ENCODE data around the gene XK.
A peak's percentile ranks its signal among the peaks of the same experiment; 100 is the strongest.

XK gene

GRCh38 chrX:37711991-37712390 is 26.4 kb downstream of the XK start:
- DNase-seq (ENCODE audit: low spot score in 2 of 2) (no peak), ATAC-seq (no peak)
- peaks cover 6% of the 10 kb centered on the region for H3K4me1 Mint-ChIP-seq
- no peaks in the 10 kb centered on the region for H3K9me3 Mint-ChIP-seq
- H3K27ac Mint-ChIP-seq: no peak overlapping the region
- H3K36me3 Mint-ChIP-seq: no peaks in the 10 kb centered on the region
- no peak overlapping the region for H3K4me3 Mint-ChIP-seq

DNA sequence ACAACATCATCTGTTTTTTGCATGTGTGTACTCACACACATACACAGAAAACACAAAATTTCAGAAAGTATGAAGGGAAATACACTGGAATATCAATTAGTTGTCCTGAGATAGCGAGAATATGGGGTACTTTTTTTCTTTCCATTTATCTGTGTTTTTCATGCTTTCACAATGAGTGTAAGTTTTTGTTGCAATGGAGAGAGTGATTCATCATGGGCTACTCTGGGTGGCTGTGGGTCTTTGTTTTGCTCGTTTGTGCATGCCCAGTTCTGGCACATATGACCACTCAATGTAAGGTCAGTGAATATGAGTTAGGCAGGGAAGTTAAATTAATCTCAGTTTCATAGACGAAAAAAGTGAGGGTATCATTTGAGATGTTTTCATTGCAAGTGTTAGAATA is 26.9 kb downstream of the XK start:
- no peak for DNase-seq (ENCODE audit: low spot score in 2 of 2)
- Mint-ChIP-seq H3K9me3 (no peaks in the 10 kb centered on the region), H3K4me1 (peaks cover 6% of the 10 kb centered on the region), H3K27ac (no peak overlapping the region), H3K4me3 (no peak overlapping the region), H3K36me3 (no peaks in the 10 kb centered on the region)
- peak; percentile 58 for ATAC-seq

GRCh38 chrX:37714479-37714878 is 28.9 kb downstream of the XK start:
- no peak for DNase-seq (ENCODE audit: low spot score in 2 of 2)
- H3K36me3 Mint-ChIP-seq: no peaks in the 10 kb centered on the region
- H3K9me3 Mint-ChIP-seq: peaks cover 6% of the 10 kb centered on the region
- H3K27ac Mint-ChIP-seq: no peak overlapping the region
- no peak for ATAC-seq
- H3K4me1 Mint-ChIP-seq: peaks cover 6% of the 10 kb centered on the region
- no peak overlapping the region for H3K4me3 Mint-ChIP-seq

- H3K27ac Mint-ChIP-seq: no peak overlapping the region
Measured at GRCh38 chrX:37716602-37717001, 31.0 kb downstream of the XK start.

DNA sequence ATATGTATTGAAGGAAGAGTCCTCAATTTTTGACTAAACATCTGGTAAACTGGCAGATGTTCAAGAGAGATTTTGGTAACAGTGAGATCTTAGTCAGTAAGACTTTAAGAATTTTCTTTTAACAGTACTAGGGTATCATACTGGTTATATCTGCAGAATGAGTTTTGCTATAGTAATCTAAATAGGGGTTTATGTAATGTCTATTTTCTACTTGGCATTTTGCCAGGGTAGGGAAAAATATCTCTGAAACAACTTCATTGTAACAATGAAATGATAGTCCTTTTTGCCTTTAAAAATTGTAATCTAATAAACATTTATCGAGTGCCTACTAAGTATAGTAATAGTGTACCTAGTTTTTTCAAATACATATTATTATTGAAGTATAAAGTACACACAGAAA is 32.1 kb downstream of the XK start:
- Mint-ChIP-seq H3K4me1 (peaks cover 1% of the 10 kb centered on the region), H3K9me3 (peaks cover 6% of the 10 kb centered on the region), H3K27ac (no peak overlapping the region), H3K36me3 (no peaks in the 10 kb centered on the region), H3K4me3 (no peak overlapping the region)
- DNase-seq (ENCODE audit: low spot score in 2 of 2) (no peak), ATAC-seq (no peak)

More at GRCh38 chrX:37716602-37717001, 31.0 kb downstream of the XK start:
- ATAC-seq (no peak), DNase-seq (ENCODE audit: low spot score in 2 of 2) (no peak)
- peaks cover 6% of the 10 kb centered on the region for H3K4me1 Mint-ChIP-seq
- no peaks in the 10 kb centered on the region for H3K36me3 Mint-ChIP-seq
- H3K9me3 Mint-ChIP-seq: peaks cover 6% of the 10 kb centered on the region
- no peak overlapping the region for H3K4me3 Mint-ChIP-seq

DNA sequence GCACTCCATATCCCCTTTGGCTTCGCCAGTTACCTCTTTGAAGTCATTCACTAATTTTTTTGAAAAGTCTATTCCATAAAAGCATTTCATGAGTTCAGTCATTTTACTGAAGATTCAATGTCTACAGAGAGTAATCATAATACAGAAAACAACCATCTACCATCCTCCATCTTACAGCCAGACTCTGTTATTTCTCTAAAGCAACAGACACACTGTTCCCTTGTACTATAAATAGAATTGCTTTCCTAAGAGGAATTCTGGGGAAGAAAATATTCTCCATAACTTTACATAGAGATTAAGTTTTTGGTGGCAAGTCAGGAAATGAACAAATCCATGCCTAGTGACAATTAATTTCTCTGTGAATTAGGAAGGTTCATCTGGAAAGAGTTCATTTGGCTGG is 37.0 kb downstream of the XK start:
- Mint-ChIP-seq H3K27ac (no peak overlapping the region), H3K9me3 (peaks cover 6% of the 10 kb centered on the region), H3K36me3 (no peaks in the 10 kb centered on the region), H3K4me3 (no peak overlapping the region), H3K4me1 (no peaks in the 10 kb centered on the region)
- DNase-seq (ENCODE audit: low spot score in 2 of 2) (no peak), ATAC-seq (no peak)

DNA sequence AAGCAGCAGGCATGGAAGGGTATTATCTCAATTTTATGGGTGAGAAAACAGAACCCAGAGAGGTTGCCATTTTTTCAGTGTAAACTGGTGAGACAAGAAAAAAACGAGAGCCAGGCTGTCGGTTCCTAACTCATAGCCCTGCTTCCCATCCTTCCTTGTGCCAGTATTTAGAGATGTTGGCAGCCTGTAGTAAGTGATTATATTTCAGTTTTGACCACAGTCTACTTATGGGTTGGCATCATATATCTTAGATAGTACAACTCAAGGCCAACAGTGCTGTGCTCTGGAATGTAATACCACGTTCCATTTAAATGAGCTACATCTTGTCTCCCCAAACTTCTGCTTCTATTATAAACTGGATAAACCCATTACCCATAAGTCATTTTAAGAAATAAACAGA is 40.8 kb downstream of the XK start:
- Mint-ChIP-seq H3K9me3 (no peaks in the 10 kb centered on the region), H3K4me1 (no peaks in the 10 kb centered on the region), H3K36me3 (no peaks in the 10 kb centered on the region), H3K4me3 (no peak overlapping the region), H3K27ac (no peak overlapping the region)
- ATAC-seq (no peak), DNase-seq (ENCODE audit: low spot score in 2 of 2) (no peak)

GRCh38 chrX:37745354-37745753 is 59.8 kb downstream of the XK start:
- peak; percentile 49 for ATAC-seq
- peaks cover 17% of the 10 kb centered on the region for H3K4me1 Mint-ChIP-seq
- H3K36me3 Mint-ChIP-seq: no peaks in the 10 kb centered on the region
- H3K9me3 Mint-ChIP-seq: no peaks in the 10 kb centered on the region
- H3K4me3 Mint-ChIP-seq: peak overlapping the region; percentile 27
- peak; percentile 31 to 69 for DNase-seq (ENCODE audit: low spot score in 2 of 2)
- peak overlapping the region; percentile 71 for H3K27ac Mint-ChIP-seq

- Mint-ChIP-seq H3K27ac (peak overlapping the region; percentile 71), H3K9me3 (no peaks in the 10 kb centered on the region), H3K4me3 (peak overlapping the region; percentile 27), H3K36me3 (no peaks in the 10 kb centered on the region), H3K4me1 (peaks cover 17% of the 10 kb centered on the region)
- ATAC-seq (peak; percentile 66), DNase-seq (ENCODE audit: low spot score in 2 of 2) (peak in 1 of 2 donors; percentile 47)
Measured at GRCh38 chrX:37745835-37746217, 60.2 kb downstream of the XK start.

DNA sequence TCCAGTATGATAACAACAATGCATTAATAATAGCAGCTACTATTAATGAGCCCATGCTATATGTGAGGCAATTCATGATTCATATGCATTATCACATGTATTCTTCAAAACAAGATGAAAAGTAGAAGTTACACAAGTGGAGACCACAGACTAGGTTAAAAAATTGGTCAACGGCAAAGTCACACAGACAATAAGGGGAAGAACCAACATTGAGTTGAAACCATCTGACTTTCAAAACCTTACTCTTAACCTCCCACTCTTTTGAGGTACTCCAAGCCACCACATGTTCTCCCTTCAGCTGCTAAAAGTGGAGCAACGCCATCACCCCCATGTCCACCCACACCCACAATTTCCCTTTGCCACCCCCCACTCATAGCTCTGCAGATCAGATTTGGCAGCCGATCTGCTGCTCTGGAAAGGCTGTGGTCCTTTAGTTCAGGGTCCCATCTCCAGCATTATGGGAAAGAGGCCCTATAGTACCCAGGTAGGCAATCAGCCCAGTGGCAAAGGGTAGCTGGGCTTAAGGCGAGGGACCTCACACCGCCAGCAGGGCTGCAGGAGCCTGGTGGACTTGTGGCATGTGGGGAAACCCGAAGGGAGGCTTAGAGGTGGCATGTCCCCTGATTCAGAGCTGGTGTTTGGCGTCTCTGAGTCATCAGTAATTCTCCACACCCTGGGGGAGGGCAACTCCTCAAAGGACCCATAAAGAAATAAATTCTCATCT is 60.8 kb downstream of the XK start:
- H3K4me3 Mint-ChIP-seq: peak overlapping the region; percentile 27
- peak; percentile 12 to 61 for DNase-seq (ENCODE audit: low spot score in 2 of 2)
- H3K27ac Mint-ChIP-seq: peak overlapping the region; percentile 71
- H3K36me3 Mint-ChIP-seq: no peaks in the 10 kb centered on the region
- ATAC-seq: peak; percentile 92
- H3K9me3 Mint-ChIP-seq: no peaks in the 10 kb centered on the region
- peaks cover 17% of the 10 kb centered on the region for H3K4me1 Mint-ChIP-seq

DNA sequence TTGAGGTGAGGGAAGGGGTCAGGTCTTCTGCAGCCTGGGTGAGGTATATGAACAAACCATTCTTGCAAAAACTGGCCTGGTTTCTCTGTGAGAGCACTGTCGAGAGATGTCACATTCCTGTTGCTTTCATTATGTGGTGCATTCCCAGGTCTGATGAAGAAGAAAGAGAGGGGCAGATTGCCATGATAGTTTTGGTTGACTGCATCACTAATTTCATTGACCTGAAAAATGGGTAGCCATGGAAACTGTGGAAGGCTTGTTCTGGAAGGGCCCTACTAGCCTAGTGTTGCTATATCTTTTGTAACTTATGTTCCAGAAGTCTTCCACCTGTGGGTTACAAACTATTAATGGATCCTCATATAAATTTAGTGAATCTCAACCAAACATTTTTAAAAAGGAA is 61.4 kb downstream of the XK start:
- H3K27ac Mint-ChIP-seq: no peak overlapping the region
- peak overlapping the region; percentile 27 for H3K4me3 Mint-ChIP-seq
- peaks cover 17% of the 10 kb centered on the region for H3K4me1 Mint-ChIP-seq
- ATAC-seq: no peak
- DNase-seq (ENCODE audit: low spot score in 2 of 2): no peak
- no peaks in the 10 kb centered on the region for H3K9me3 Mint-ChIP-seq
- no peaks in the 10 kb centered on the region for H3K36me3 Mint-ChIP-seq

- Mint-ChIP-seq H3K27ac (no peak overlapping the region), H3K9me3 (no peaks in the 10 kb centered on the region), H3K4me3 (no peak overlapping the region), H3K36me3 (no peaks in the 10 kb centered on the region), H3K4me1 (no peaks in the 10 kb centered on the region)
- DNase-seq (ENCODE audit: low spot score in 2 of 2) (no peak), ATAC-seq (no peak)
Measured at GRCh38 chrX:37752281-37752680, 66.7 kb downstream of the XK start.

GRCh38 chrX:37752936-37753335 is 67.3 kb downstream of the XK start:
- ATAC-seq (no peak), DNase-seq (ENCODE audit: low spot score in 2 of 2) (no peak)
- Mint-ChIP-seq H3K4me3 (no peak overlapping the region), H3K9me3 (no peaks in the 10 kb centered on the region), H3K27ac (no peak overlapping the region), H3K36me3 (no peaks in the 10 kb centered on the region), H3K4me1 (no peaks in the 10 kb centered on the region)

DNA sequence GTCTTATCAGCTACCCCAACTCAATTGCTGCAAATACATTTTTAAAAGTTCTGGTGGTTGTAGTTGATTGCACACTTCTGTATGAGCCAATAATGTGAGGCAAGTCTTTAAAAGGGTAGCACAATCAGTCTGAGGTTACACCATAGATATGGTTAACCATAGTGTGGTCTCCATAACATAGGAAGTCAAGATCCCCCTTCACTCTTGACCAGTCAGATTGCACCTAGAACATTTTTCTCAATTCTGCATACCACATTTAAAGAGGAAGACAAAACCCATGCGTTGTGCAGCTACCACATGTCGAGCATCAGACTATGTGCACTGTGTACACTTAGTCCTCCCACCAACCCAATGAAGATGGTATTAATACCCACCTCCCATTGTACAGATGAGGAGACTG is 67.8 kb downstream of the XK start:
- Mint-ChIP-seq H3K27ac (no peak overlapping the region), H3K9me3 (no peaks in the 10 kb centered on the region), H3K4me1 (no peaks in the 10 kb centered on the region), H3K4me3 (no peak overlapping the region), H3K36me3 (no peaks in the 10 kb centered on the region)
- DNase-seq (ENCODE audit: low spot score in 2 of 2): no peak
- ATAC-seq: peak; percentile 78

- ATAC-seq: peak; percentile 89
- no peaks in the 10 kb centered on the region for H3K4me1 Mint-ChIP-seq
- H3K9me3 Mint-ChIP-seq: no peaks in the 10 kb centered on the region
- H3K4me3 Mint-ChIP-seq: no peak overlapping the region
- no peaks in the 10 kb centered on the region for H3K36me3 Mint-ChIP-seq
- H3K27ac Mint-ChIP-seq: no peak overlapping the region
- no peak for DNase-seq (ENCODE audit: low spot score in 2 of 2)
Measured at GRCh38 chrX:37754516-37754915, 68.9 kb downstream of the XK start.

GRCh38 chrX:37755025-37755424 is 69.4 kb downstream of the XK start:
- Mint-ChIP-seq H3K27ac (no peak overlapping the region), H3K4me1 (no peaks in the 10 kb centered on the region), H3K36me3 (no peaks in the 10 kb centered on the region), H3K9me3 (no peaks in the 10 kb centered on the region), H3K4me3 (no peak overlapping the region)
- DNase-seq (ENCODE audit: low spot score in 2 of 2) (peak in 1 of 2 donors; percentile 49), ATAC-seq (peak; percentile 80)

GRCh38 chrX:37757082-37757481 is 71.5 kb downstream of the XK start:
- no peaks in the 10 kb centered on the region for H3K9me3 Mint-ChIP-seq
- ATAC-seq (no peak), DNase-seq (ENCODE audit: low spot score in 2 of 2) (no peak)
- H3K36me3 Mint-ChIP-seq: no peaks in the 10 kb centered on the region
- no peak overlapping the region for H3K4me3 Mint-ChIP-seq
- no peaks in the 10 kb centered on the region for H3K4me1 Mint-ChIP-seq
- H3K27ac Mint-ChIP-seq: no peak overlapping the region

All from stimulated activated effector memory CD8-positive, alpha-beta T cell treated with anti-CD3 and anti-CD28 coated beads, Interleukin-12 subunit alpha, Interleukin-12 subunit beta, amount 100 ng/mL, for 72 hours (primary cell).